T-helper 2 cell treated with Interferon-gamma antibody and Interleukin-4, amounts not matched to agents 100 ng/mL and 5 ng/mL, for 36 hours (primary cell): ENCODE results near the gene WHAMM. TPM values are rescaled to one million over a fixed set of nuclear protein-coding genes. Genes with fewer than 3 reads are reported as not detected.
"Not testable (repeated sequence)": the region's sequence is repeated elsewhere in the genome, so short reads cannot be mapped to it uniquely, and the experiment has no call there.

Experiments
- intact Hi-C: fragments of 100-400 bp; cut with micrococcal nuclease; formaldehyde crosslinking; loops from one replicate; pipeline ENCODE4 v1.15.1; 2023
- total RNA-seq: library from RNA; stranded (reverse); gene quantifications from 2 replicates; pipeline ENCODE4 v1.2.3, GENCODE V29; 2022

Gene WHAMM
- total RNA-seq, 1 donor from 2014 or later = 9.6 TPM

- intact Hi-C loops = no loop called here
These were observed 10.1 kb upstream of the WHAMM start for GRCh38 chr15:82799183-82799841.

GRCh38 chr15:82802497-82802896 is 6.9 kb upstream of the WHAMM start:
- intact Hi-C loops = no loop called here

- intact Hi-C loops = no loop called here
These were observed 5.4 kb upstream of the WHAMM start for GRCh38 chr15:82803793-82804574.

- intact Hi-C loops = no loop called here
These were observed 4.9 kb upstream of the WHAMM start for GRCh38 chr15:82804575-82804949.

GRCh38 chr15:82805994-82806406 is 3.4 kb upstream of the WHAMM start, which contains the start of gene FSD2:
Gene FSD2 (minus strand): TSS chr15:82806069. CDS start chr15:82787390, 18,679 bp downstream.
- intact Hi-C loops = loop anchor here (5.0 kb wide), 1 partner anchor 261 kb away; the partner anchor contains the start of gene BTBD1

- intact Hi-C loops = loop anchor here (2.0 to 5.0 kb wide), 2 partner anchors 99 to 259 kb away; partner anchors contain the start of genes AP3B2 and BTBD1
These were observed 1.4 kb upstream of the WHAMM start for GRCh38 chr15:82807920-82808633.

GRCh38 chr15:82808634-82809041 is 790 bp upstream of the WHAMM start:
- intact Hi-C loops = loop anchor here (1.0 to 5.0 kb wide), 4 partner anchors 100 to 268 kb away; partner anchors contain the start of genes AP3B2, BTBD1, C15orf40 and RPS17

GRCh38 chr15:82810061-82810889 is 847 bp downstream of the WHAMM start:
- intact Hi-C loops = loop anchor here (2.0 to 5.0 kb wide), 3 partner anchors 59 to 1518 kb away; partner anchors contain the start of gene HOMER2

- intact Hi-C loops = loop anchor here (1.0 to 5.0 kb wide), 5 partner anchors 21 to 1519 kb away; partner anchors contain the start of genes HOMER2 and RAMAC
These were observed 1.5 kb downstream of the WHAMM start for GRCh38 chr15:82810890-82811426.

GRCh38 chr15:82812994-82813393 is 3.6 kb downstream of the WHAMM start:
- intact Hi-C loops = loop anchor here (5.0 kb wide), 2 partner anchors 139 to 1521 kb away; partner anchors contain the start of gene HOMER2

- intact Hi-C loops = no loop called here
These were observed 10.7 kb downstream of the WHAMM start for GRCh38 chr15:82820128-82820527.

- intact Hi-C loops = not testable (repeated sequence)
These were observed 12.0 kb downstream of the WHAMM start for GRCh38 chr15:82821396-82821795.

- intact Hi-C loops = not testable (repeated sequence)
These were observed 12.4 kb downstream of the WHAMM start for GRCh38 chr15:82821851-82822250.

- intact Hi-C loops = no loop called here
These were observed 13.6 kb downstream of the WHAMM start for GRCh38 chr15:82823049-82823448.

- intact Hi-C loops = no loop called here
These were observed 18.6 kb downstream of the WHAMM start for GRCh38 chr15:82828075-82828474.

- intact Hi-C loops = no loop called here
These were observed 19.8 kb downstream of the WHAMM start for GRCh38 chr15:82829234-82829633.

GRCh38 chr15:82830427-82831173 is 21.2 kb downstream of the WHAMM start:
- intact Hi-C loops = no loop called here

- intact Hi-C loops = loop anchor here (1.0 kb wide), 1 partner anchor 21 kb away; no protein-coding TSS in a partner anchor
These were observed 22.6 kb downstream of the WHAMM start for GRCh38 chr15:82831894-82832600.
